HG03103 (cell line): ENCODE results near the gene BIRC5.

Experiments used
- ATAC-seq: cut with Tn5 transposase; IDR thresholded peaks from one replicate; pipeline ENCODE4 v1.9.1; 2021; ENCODE audit warnings: low read depth; ENCODE audit not compliant: unreplicated experiment

BIRC5 gene

DNA sequence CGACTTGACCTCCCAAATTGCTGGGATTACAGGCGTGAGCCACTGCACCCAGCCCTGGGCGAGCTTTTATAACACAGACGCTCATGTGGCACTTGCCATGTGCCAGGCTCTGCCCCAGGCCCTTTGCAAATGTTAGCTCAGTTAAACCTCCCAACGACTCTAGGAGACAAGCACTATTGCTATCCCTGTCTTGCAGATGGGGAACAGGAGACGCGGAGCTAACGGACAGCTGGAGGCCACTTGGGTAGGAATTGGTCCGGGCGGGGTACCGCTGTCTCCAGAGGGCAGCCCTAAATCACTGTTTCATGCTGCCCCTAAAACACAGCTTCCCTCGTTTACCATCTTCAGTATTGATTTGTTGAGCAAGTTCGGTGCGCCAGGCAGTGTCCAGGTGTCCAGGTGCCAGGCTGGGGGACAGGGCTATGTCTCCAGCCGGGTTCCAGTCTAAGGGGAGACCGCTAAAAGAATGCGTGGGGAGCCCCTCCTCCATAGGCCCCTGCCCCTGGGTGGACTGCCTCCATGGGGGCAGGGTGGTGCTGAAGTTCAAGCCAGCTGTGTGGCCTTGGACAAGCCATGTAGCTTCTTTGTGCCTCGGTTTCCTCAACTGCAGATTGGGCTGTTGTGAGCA is 41.1 kb downstream of the BIRC5 start:
- no peak for ATAC-seq

DNA sequence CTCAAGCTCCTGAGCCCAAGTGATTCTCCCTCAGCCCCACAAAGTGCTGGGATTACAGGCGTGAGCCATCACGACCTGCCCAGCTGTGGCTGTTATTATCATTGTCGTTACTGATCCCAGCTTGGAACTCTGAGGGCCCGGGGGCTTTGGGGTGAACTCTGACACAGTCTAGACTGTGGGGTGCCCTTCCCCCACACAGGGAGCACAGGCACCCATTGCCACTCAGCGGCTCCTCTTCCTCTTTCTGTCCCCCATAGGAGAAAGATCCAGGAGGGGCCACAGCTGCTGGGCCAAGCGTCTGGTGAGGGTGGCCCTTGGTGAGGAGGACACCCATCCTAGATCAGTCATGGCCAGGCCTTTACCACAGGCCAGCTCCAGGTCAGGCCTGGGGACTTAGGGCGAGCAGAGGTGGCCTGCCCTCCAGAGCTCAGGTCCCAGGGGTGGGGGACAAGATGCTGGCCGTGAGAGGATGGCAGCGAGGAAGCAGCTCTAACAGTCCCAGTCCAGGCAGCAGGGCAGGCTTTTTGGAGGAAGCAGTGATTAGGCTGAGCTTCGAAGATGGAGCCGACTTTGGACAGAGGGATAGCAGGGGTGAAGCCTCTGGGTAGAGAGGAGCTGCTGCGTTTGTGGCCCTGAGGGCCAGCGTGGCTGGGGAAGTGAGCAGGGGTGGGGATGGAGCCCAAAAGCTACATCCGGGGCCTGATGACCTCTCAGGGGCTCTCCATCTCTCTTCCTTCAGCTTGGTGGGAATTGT is 42.1 kb downstream of the BIRC5 start:
- ATAC-seq: no peak

DNA sequence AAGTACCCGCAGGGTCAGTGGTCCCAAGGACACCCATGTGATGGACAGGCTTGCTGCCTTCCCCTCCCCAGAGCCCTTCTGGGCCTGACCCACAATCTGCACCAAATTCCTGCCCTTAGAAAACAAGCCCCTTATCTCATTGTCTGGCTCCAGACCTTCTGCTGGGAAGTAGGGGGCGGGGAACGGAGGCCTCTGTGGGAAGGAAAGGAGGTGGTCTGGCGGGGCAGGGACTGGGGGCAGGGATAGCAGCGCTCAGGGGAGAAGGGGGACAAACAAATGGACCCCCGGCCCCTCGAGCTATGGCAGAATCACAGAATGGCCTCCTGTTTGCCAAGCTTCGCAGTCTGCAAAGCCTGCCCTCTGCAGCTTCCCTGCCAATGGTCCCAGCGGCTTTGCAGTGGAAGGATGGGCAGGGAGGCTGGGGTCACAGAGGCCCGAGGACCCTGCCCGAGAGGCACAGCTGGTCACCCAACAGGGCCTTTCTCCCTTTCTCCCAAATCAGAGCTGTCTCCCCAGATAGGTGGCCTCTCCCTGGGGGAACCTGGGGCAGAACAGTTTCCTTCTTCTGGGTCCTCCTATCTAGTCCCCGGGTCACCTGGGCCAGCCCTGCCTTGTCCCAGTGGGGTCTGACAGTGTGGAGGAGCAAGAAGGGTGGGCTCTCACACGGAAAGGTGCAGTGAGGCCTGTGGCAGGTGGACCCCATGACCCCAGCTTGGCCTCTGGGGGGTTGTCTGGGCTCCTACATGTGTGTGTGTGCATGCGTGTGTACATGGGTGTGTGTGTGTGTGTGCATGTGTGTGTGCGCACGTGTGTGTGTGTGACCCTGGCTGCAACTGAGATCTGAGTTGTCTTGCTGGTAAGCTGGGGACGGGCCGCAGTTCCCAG is 42.9 kb downstream of the BIRC5 start:
- no peak for ATAC-seq

DNA sequence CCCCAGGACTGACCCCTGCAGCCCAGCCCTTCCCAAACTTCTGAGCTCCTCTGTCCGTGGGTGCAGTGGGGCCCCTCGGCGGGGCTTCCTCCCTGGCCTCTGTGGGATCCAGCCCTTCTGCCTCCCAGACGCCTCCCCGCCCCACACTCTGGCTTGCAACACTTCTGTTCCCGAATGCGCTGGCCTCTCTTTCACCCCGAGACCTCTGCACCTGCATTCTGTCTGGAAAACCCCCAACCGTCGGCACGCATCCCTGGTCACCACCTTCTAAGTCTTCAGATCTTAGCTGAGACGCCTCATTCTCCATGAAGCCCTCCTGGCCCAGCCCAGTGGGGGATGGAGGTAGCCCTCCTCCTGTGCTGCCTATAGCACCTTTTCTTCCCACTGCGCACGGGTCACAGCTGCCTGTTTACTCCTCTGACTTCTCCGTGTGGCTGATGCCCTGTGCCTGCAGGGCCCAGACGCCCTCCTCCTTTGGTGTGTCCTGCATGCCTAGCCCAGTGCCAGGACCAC is 43.8 kb downstream of the BIRC5 start:
- no peak for ATAC-seq

DNA sequence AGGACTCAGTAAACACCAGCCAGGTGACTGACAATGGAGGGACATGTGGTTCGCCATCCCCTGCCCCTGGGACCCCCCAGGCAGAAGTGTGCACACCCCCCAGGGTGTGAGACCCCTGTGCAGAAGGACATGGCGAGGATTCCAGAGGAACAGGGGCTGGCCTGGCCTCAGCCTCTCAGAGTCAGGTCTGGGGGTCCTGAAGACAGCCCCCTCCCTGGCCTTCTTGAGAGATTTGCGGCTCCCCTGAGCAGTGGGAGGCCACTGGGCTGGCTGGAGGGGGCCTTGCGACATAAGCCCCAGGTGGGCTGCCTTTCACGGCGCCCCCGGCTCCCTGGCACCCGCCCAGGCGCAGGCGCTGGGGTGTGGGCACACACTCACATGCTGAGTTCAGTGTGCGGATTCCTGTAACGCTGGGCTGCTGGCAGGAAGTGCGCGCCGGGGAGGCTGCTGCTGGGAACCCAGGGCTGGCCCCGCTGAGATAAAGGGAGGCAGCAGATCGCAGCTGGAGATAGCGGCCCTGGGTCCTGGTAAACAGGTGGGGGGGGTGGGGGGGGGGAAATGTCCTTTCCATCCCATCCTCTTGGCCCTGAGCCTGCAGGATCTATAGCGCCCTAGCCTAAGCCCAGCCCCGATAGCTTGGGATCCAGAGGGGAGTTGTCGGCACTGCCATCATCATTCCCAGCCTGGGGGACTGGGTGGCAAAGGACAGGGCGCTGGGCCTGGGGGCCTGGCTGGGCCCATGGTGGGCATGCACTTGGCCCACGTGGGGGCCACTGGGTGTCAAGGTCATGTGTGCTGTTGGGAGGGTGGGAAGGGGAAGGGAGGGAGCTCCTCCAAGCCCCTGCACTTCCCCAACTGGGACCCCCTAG is 44.5 kb downstream of the BIRC5 start:
- no peak for ATAC-seq

DNA sequence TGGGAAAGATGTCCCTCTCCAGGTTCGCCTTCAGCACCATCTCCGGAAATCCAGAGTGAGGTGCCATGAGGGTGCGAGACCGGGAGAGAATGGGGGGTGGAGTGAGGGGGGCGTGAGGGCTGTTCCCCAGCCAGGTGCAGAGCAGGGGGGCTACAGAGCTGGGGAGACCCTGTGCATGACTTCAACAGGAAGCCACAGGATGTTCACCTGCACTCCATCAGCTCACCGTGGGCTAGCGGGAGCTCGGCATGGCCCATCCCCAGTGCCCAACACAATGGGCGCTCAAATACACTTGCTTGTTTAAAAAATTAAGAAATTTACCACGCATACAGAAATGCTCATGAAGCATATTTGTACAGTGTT is 45.1 kb downstream of the BIRC5 start:
- ATAC-seq: no peak

DNA sequence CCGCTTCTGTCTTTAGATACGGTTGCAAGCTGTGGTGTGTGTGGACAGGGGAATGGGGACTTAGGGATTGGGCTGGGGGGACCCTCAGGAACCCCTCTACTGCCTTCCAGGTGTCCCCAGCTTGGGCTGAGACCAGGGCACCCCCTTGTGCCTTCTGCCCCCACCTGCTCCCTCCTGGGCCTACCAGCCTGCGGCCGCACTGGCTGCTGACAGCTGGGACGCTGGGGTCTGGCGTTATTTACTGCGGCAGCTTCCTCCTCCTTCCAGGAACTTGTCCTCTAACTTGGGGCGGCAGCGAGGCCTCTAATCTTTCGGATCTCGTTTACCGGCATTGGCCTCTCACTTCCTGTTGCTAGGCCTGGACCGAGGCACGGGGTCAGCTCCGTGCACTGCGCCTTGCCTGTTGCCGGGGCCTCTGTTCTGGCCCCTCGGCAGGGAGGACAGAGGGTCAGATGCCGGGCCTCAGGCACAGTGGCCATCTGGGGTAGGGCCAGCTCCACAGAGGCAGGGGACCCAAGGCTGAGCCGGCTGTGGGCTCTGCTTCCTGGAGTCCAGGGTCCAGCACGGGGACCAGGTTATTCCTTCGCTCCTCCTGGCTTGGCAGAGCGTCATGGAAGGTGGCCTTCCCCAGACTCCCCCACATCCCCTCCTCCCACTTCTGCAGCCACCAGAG is 49.1 kb downstream of the BIRC5 start:
- no peak for ATAC-seq

DNA sequence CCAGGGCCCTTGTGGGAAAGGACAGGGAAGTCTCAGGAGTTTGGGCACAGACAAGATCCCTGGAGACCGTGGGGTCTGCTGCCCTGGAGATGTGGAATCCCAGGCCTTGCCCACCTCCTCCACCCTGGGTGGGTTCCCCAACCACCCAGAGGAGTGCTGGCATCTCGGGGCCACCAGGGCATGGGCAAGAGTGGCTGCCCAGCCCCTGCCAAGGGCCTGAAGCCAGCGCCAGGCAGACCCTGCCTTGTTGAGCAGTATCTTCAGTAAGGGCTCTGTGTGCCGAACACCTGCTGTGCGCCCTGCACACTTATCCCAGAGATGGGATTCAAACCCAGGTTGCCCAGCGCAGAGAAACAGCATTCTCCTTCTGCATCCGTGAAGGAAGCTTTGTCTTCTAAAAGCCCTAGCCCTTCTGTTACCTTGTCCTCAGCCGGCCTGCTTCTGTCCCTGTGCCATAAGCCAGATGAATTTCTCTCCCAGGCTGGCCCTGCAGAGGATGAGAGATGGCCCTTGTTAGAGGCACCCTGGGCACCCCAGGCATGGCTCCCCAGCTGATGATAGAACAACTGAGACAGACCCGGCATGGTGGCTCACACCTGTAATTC is 49.8 kb downstream of the BIRC5 start:
- ATAC-seq: no peak

DNA sequence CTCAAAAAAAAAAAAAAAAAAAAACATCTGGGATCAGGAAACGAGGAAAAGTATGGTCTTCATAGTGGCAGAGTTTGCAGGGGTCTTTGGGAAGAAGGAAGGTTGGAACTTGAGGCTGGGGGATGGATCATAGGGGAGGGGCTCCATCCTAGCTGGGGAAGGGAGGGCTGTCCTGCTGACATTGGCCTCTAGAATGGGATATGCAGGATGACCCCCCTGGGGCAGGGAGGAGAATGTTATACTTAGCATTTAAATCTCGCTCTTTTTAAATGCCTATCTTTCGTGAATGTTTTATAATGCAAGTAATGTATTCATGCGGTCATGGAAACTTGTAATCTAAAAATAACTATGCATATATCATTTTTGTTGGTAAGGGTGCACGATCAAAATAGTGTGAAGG is 50.5 kb downstream of the BIRC5 start:
- no peak for ATAC-seq

DNA sequence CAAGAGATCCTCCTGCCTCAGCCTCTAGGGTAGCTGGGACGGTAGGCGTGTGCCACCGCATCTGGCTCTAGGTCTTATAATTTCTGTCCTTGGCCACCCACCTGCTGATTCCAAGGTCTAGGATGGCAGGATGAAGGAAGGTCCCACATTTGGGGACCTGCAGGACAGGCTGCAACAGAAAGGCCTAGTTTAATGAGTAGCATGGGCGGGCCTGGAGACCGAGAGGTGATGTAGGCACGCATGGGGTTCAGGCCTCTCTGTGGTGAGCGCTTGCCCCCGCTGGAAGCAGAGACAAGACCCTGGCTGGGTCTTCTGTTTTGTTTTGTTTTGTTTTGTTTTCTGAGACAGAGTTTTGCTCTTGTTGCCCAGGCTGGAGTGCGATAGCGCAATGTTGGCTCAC is 51.1 kb downstream of the BIRC5 start:
- ATAC-seq: no peak

DNA sequence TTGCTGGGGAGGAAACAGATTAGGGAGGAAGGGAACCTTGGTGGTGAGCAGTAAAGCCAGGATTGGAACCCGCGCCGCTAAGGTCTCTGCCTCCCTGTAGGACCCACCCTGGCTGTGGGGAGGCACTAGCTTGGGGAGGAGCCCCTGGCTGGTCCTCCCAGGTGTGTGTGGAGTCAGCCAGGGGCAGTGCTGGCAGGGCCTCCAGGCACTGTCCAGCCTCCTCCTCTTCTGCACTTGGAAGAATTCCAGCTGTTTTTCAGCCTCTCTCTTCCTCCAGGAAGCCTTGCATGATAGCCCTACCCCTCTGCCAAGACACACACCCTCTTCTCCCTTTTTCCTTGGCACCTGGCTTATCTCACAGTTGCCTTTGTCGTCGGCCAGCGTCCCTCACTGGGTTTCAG is 52.2 kb downstream of the BIRC5 start:
- no peak for ATAC-seq

DNA sequence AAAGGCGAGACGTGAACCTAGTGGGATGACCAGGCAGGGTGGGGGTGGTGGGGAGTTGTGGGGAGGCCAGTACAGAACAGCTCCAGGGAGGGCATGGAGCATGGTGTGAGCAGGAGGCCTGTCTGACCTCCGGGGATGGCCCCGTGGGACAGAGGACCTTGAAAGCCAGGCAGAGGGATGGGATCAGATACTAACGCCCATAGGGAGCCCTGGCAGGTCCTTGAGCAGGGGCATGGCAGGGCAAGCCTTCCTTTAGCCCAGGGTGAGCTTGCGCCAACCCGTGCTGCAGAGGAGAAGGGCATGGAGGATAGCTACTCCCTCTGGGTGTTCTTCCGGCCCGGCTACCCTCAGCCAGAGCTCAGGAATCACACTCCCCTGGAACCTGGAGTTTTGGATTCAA is 52.7 kb downstream of the BIRC5 start:
- no peak for ATAC-seq

DNA sequence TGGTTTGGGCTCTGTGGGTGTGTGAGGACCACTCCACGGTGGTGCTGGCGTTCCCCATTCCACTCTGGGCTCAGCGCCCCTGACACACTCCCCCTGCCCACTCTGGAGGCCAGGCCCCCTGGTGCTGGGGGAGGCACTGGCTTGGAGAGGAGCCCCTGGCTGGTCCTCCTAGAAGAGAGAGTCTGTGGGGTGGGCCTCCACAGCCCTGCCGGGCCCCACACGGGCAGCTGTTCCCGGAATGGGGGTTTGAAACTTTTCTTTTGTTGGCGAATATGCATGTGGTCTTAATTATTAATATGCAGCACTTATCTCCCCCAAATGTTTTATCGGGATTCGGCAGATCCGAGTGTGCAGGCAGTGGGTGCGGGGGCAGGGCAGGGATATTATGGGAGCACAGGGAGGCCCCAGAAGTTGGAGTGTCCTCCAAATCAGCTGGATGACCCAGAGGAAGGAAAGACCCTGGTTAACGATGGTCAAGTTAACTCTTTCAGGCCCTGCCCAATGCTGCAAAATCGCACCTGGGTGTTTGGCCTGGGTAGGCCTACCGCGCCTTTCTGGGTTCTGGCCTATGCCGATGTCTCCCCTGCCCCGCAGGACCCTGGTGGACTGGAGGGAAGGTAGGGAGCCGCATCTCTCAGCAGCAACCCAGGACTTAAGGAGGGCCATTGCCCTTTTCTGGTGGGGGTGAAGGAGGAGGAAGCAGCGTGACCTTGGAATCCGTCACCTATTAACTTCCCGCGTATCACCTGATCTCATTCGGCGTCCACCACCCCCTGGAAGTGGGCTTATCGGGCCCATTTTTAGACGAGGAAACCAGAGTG is 53.4 kb downstream of the BIRC5 start:
- no peak for ATAC-seq

DNA sequence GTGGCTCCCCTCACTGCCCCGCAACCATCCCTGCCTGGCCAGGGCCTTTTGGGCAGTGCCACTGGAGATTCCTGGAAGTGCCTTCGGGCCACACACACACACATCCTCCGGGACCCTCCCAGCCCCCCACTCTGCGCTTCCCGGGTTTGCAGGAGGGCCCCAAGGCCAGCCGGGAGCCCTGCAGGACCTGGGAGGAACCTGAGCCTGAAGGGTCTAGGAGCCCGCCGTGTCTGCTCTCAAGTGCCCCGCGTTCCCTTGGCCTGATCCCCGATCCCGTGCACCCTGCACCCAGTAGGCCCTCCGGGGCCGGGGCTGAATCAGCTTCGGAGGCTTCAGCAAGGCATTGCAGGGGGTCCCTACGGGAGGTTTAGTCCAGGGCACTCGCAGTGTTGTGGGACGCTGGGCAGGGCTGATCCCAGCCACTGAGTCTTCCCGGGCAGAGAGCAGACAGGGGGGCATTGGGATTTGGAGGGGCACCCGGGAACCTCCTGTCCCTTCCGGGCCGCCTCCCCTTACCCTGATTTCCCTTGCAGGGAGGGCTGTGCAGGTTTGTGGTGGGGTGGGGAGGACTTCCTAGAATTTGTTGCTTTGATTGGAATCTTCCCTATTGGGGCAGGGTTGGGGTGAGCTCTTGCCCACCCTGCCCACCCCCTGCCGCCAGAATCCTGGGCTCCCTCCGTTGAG is 54.3 kb downstream of the BIRC5 start:
- ATAC-seq: no peak

DNA sequence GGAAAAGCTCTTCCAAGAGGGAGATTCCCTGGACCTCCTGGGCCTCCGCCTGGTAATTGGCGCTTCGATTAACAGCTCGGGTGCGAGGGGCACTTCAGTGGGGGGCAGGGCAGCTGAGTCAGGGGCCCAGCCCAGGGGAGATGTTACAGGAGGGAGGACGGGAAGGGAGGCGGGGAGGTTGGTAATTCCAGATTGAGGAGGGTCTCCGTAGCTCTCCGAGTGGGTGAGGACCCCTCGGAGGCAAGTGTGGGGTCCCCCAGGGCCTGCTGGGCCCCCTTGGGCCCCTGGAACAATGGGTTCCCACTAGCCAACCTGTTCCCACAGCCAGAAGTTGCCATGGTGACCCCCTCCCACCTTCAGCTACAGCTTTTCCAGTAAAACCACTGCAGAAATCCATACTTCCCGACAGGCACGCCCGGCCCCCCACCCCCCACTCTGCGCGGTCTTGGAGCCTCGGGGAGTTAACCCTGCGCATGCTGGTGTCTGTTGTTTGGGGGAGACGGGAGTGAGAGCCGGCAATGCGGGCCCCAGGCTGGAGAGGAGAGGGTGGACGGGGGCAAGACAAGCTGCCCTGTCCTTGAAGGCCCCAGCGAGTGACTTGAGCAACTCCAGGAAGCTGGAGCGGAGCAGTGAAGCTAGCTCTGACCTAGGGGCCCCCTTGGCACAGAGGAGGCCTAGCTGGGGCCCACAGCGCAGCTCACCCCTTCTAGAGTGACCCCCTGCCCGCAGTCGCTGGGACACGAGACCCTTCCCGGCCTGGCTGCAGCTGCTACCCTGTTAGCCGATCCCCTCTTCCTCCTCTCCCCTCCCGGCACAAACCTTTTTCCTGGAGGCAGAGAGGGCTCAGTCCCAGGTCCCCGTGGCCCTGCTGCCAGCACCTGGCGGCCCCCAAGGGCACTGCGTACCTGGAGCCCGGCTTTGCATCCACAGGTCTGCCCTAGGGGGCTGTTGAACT is 55.2 kb downstream of the BIRC5 start:
- ATAC-seq: no peak

DNA sequence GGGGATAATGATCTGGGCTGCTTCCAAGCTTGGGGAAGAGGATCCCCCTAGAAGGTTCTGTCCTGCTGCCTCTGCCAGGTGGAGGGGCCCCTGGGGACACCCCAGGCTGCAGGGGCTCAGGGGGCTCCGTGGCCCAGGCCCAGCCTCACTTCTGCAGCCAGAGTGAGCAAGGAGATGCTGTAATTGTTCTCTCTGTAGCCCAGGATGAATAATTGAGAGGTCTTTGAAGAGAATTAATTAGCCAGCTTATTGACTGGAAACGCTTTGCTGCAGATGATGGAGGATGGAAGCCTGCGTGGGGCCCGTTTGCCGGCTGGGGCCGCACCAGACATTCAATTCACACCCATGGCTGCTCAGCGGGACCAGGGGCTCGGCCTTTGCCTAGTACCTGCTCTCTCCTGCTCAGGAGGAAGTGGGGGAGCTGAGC is 55.9 kb downstream of the BIRC5 start:
- ATAC-seq: no peak
